SK-N-SH (cell line): ENCODE measurements around the gene SLC25A4. TPM values are rescaled to one million over a fixed set of nuclear protein-coding genes. Genes with fewer than 3 reads are reported as not detected.

Experiments used
- CTCF ChIA-PET: fragments of 300-600, 350-600 bp; formaldehyde crosslinking; extraction: SDS; loops from one replicate; lab custom pipeline; 2021; lab: Yijun Ruan, JAX
- POLR2A ChIA-PET: fragments of 350-600 bp; sonication (Branson Sonifier 250); formaldehyde crosslinking; extraction: SDS; loops from one replicate; lab custom pipeline; 2020; ENCODE audit warnings: antibody characterized with exemption, inconsistent platforms; lab: Yijun Ruan, JAX
- DNase-seq: peaks from one replicate; pipeline ENCODE4 v3.0.0; 2012
- H2AFZ ChIP-seq: fragments of 200-600 bp; sonication (generic); 2 replicates; pipeline ENCODE4 v1.8.1; 2016; ENCODE audit warnings: antibody characterized with exemption, mild to moderate bottlenecking, low read depth
- H3F3A ChIP-seq: fragments of 200-600 bp; sonication (generic); replicated peaks from 2 replicates; pipeline ENCODE3; 2016; ENCODE audit warnings: antibody characterized with exemption, mild to moderate bottlenecking; ENCODE audit not compliant: insufficient read depth
- H3K27ac ChIP-seq, 2 experiments: fragments of 200-500 bp in 1 of 2; fragments of 200-600 bp in 1 of 2; sonication (Bioruptor generic) in 1 of 2; sonication (generic), shearing (Covaris generic) in 1 of 2; 2 replicates each; pipeline versions ENCODE4 v1.5.1 to v1.6.1; 2014 to 2016; ENCODE audit warnings: low read depth in 2 of 2, inconsistent platforms in 1 of 2, low read length in 1 of 2, mild to moderate bottlenecking in 1 of 2, mixed read lengths in 1 of 2
- H3K27me3 ChIP-seq: fragments of 200-600 bp; sonication (generic), shearing (Covaris generic); 2 replicates; pipeline ENCODE4 v1.6.1; 2016; ENCODE audit warnings: mixed run types; ENCODE audit not compliant: insufficient read depth
- H3K36me3 ChIP-seq, 2 experiments: fragments of 200-500 bp in 1 of 2; fragments of 200-600 bp in 1 of 2; sonication (Bioruptor generic) in 1 of 2; sonication (generic) in 1 of 2; replicated peaks in 1 of 2; 2 replicates each; pipeline versions ENCODE3 to v1.5.1; 2014 to 2016; ENCODE audit warnings: low read length in 1 of 2, mild to moderate bottlenecking in 1 of 2; ENCODE audit not compliant: insufficient read depth in 2 of 2, control insufficient read depth in 1 of 2
- H3K4me1 ChIP-seq, 2 experiments: fragments of 200-500 bp in 1 of 2; fragments of 200-600 bp in 1 of 2; sonication (Bioruptor generic) in 1 of 2; sonication (generic), shearing (Covaris generic) in 1 of 2; 2 replicates each; pipeline versions ENCODE4 v1.5.1 to v1.6.1; 2014 to 2016; ENCODE audit warnings: low read depth in 1 of 2, low read length in 1 of 2, mixed run types in 1 of 2; ENCODE audit not compliant: insufficient read depth in 2 of 2, control insufficient read depth in 1 of 2
- H3K4me2 ChIP-seq: fragments of 200-600 bp; sonication (generic), shearing (Covaris generic); 2 replicates; pipeline ENCODE4 v1.6.1; 2017; ENCODE audit warnings: mixed run types
- H3K4me3 ChIP-seq, 2 experiments: fragments of 200-500 bp in 1 of 2; fragments of 200-600 bp in 1 of 2; sonication (Bioruptor generic) in 1 of 2; sonication (generic), shearing (Covaris generic) in 1 of 2; 2 replicates each; pipeline versions ENCODE4 v1.5.1 to v1.8.1; 2014 to 2016; ENCODE audit warnings: low read depth in 2 of 2, inconsistent platforms in 1 of 2, low read length in 1 of 2, mild to moderate bottlenecking in 1 of 2, mixed read lengths in 1 of 2, moderate library complexity in 1 of 2
- H3K79me2 ChIP-seq: fragments of 200-600 bp; sonication (generic); 2 replicates; pipeline ENCODE4 v1.8.1; 2017; ENCODE audit warnings: mild to moderate bottlenecking; ENCODE audit not compliant: insufficient read depth
- H3K9ac ChIP-seq: fragments of 200-600 bp; sonication (generic); 2 replicates; pipeline ENCODE4 v1.6.1; 2017; ENCODE audit warnings: mixed run types
- H3K9me2 ChIP-seq: fragments of 200-600 bp; sonication (generic); 2 replicates; pipeline ENCODE4 v1.6.1; 2017; ENCODE audit warnings: mixed run types
- H3K9me3 ChIP-seq: fragments of 200-600 bp; sonication (generic); 2 replicates; pipeline ENCODE4 v1.6.1; 2017; ENCODE audit warnings: mixed run types, mild to moderate bottlenecking, moderate library complexity
- H4K20me1 ChIP-seq: fragments of 200-600 bp; sonication (generic); 2 replicates; pipeline ENCODE4 v1.6.1; 2017; ENCODE audit warnings: mild to moderate bottlenecking, mixed run types; ENCODE audit not compliant: insufficient read depth
- CTCF ChIP-seq: fragments of 200-600 bp; sonication (generic); IDR thresholded peaks from 2 replicates; pipeline ENCODE4 v1.6.1; 2017; ENCODE audit warnings: antibody characterized with exemption, mild to moderate bottlenecking, moderate library complexity
- EZH2phosphoT487 ChIP-seq: fragments of 200-600 bp; sonication (generic); IDR thresholded peaks from 2 replicates; pipeline ENCODE4 v1.6.1; 2017; ENCODE audit warnings: low read depth, mixed run types, mild to moderate bottlenecking, antibody characterized with exemption, moderate library complexity, borderline replicate concordance
- FOXJ3 ChIP-seq: sonication (generic); formaldehyde crosslinking; IDR thresholded peaks from 2 replicates; pipeline ENCODE4 v1.5.1; 2020; ENCODE audit warnings: mild to moderate bottlenecking, missing genetic modification reagents
- FOXM1 ChIP-seq: IDR thresholded peaks from 2 replicates; pipeline ENCODE4 v1.4.0; 2012; ENCODE audit warnings: low read depth, mild to moderate bottlenecking
- JUND ChIP-seq: IDR thresholded peaks from 2 replicates; pipeline ENCODE4 v1.4.0; 2012
- NRF1 ChIP-seq: IDR thresholded peaks from 2 replicates; pipeline ENCODE4 v1.6.1; 2012; ENCODE audit warnings: low read depth, mild to moderate bottlenecking, low read length
- REST ChIP-seq: IDR thresholded peaks from 2 replicates; pipeline ENCODE4 v1.6.1; 2012; ENCODE audit warnings: mild to moderate bottlenecking, low read depth, low read length, moderate library complexity
- TAF1 ChIP-seq: IDR thresholded peaks from 2 replicates; pipeline ENCODE4 v1.6.1; 2012; ENCODE audit warnings: low read depth, mild to moderate bottlenecking, low read length, moderate library complexity, borderline replicate concordance
- USF2 ChIP-seq: fragments of 150-350 bp; IDR thresholded peaks from 2 replicates; pipeline ENCODE4 v1.6.1; 2017; ENCODE audit warnings: antibody characterized with exemption, low read length, low read depth, borderline replicate concordance
- WGBS: methylation state at CpG from one replicate; pipeline ENCODE4 v1.1.6; 2017; ENCODE audit warnings: low lambda C conversion rate; 5-methylcytosine and 5-hydroxymethylcytosine counted together
- polyA plus RNA-seq, 3 experiments: library from polyadenylated mRNA; depleted of rRNA; stranded (reverse); fragments of >200 nt; gene quantifications; 2 replicates each; pipeline ENCODE4 v1.2.3, GENCODE V29; 2012

Gene SLC25A4
- polyA plus RNA-seq, 1 of the 3 experiments (the other 2 are of a cell fraction): 36.2 TPM

- Histone ChIP-seq H3F3A (no peaks in the 10 kb centered on the region), H3K9me3 (no peaks in the 10 kb centered on the region), H3K4me3 (no peak overlapping the region), H3K9ac (no peak overlapping the region), H3K4me1 (peaks cover 0 to 16% of the 10 kb centered on the region in 2 experiments; a peak in 1 of 4 replicates), H2AFZ (no peak overlapping the region), H3K79me2 (no peaks in the 10 kb centered on the region), H3K27me3 (no peaks in the 10 kb centered on the region; the same call in 1 of the 2 replicates), H3K4me2 (no peak overlapping the region), H4K20me1 (no peaks in the 10 kb centered on the region), H3K27ac (no peak overlapping the region), H3K36me3 (no peaks in the 10 kb centered on the region), H3K9me2 (no peaks in the 10 kb centered on the region)
- no peak for TF ChIP-seq FOXJ3 (CRISPR knock-in tag)
- no peak for TF ChIP-seq USF2
- TF ChIP-seq REST: no peak
- no peak for TF ChIP-seq JUND
- TF ChIP-seq NRF1: no peak
- no peak for TF ChIP-seq EZH2phosphoT487
- TF ChIP-seq FOXM1: no peak
- TF ChIP-seq TAF1: no peak
- no peak for TF ChIP-seq CTCF
- DNase-seq: no peak
- CTCF ChIA-PET: interaction anchor here (0.8 to 9.6 kb wide), 11 partner anchors 9 to 96 kb away, joined by 3 to 157 read pairs (median 5); no protein-coding TSS in a partner anchor
- POLR2A ChIA-PET: no interaction called here
- 37% methylated on average over 7 of the region's 8 CpGs for WGBS
Observed at GRCh38 chr4:185099940-185100339, 43.1 kb upstream of the SLC25A4 start.

- H3K4me3 ChIP-seq: no peak overlapping the region
- H3F3A ChIP-seq: no peaks in the 10 kb centered on the region
- no peak overlapping the region for H3K4me2 ChIP-seq
- no peak overlapping the region for H3K27ac ChIP-seq
- no peak overlapping the region for H2AFZ ChIP-seq
- DNase-seq: no peak
- WGBS: 79% methylated on average over 6 of the region's 7 CpGs
- H3K27me3 ChIP-seq: no peaks in the 10 kb centered on the region; the same call in 1 of the 2 replicates
- no peaks in the 10 kb centered on the region for H3K9me3 ChIP-seq
- POLR2A ChIA-PET: no interaction called here
- peaks cover 0 to 16% of the 10 kb centered on the region in 2 experiments; a peak in 1 of 4 replicates for H3K4me1 ChIP-seq
- H4K20me1 ChIP-seq: no peaks in the 10 kb centered on the region
- no peak for TF ChIP-seq NRF1
- no peaks in the 10 kb centered on the region for H3K79me2 ChIP-seq
- H3K36me3 ChIP-seq: no peaks in the 10 kb centered on the region
- H3K9me2 ChIP-seq: no peaks in the 10 kb centered on the region
- CTCF ChIA-PET: interaction anchor here (0.8 to 9.6 kb wide), 10 partner anchors 9 to 96 kb away, joined by 3 to 157 read pairs (median 5); no protein-coding TSS in a partner anchor
- H3K9ac ChIP-seq: no peak overlapping the region
Observed at GRCh38 chr4:185100423-185100822, 42.6 kb upstream of the SLC25A4 start.
